ENCODE results near the gene TBC1D22A. TPM values are rescaled to one million over a fixed set of nuclear protein-coding genes. Genes with fewer than 3 reads are reported as not detected.

TBC1D22A gene
- total RNA-seq, 1 donor from 2014 or later = 87.8 TPM

DNA sequence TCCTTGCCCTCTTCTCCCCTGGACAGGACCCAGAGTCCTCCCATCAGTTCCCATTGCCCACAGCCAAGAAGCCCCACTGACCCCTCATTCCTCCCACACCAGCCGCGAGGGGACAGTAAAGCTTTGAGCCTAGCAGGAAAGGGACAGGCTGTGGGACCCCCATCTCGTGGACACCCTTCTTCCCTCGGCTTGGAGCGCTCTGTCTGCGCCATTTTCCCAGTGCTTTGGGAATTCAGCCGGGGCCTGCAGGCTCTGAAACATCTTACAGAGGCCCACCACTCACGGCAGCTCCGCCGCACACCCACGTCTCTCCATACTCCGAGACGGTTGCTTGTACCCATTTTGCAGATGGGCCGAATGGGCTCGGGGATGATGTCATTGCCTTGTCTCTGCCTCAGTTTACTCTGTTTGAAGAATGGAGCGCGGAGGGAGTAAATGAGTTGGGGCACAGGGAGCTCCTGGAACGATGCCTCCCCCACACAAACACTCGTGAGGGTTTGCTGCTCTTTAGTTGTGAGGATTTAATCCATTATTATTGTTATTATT lies 447.7 kb downstream of the TBC1D22A start:
- no peaks in the 10 kb centered on the region for H3K4me1 ChIP-seq
- intact Hi-C loops (cut with DNase I) = no loop called here
- H3K36me3 ChIP-seq = no peaks in the 10 kb centered on the region
- TF ChIP-seq, protein P1, sequence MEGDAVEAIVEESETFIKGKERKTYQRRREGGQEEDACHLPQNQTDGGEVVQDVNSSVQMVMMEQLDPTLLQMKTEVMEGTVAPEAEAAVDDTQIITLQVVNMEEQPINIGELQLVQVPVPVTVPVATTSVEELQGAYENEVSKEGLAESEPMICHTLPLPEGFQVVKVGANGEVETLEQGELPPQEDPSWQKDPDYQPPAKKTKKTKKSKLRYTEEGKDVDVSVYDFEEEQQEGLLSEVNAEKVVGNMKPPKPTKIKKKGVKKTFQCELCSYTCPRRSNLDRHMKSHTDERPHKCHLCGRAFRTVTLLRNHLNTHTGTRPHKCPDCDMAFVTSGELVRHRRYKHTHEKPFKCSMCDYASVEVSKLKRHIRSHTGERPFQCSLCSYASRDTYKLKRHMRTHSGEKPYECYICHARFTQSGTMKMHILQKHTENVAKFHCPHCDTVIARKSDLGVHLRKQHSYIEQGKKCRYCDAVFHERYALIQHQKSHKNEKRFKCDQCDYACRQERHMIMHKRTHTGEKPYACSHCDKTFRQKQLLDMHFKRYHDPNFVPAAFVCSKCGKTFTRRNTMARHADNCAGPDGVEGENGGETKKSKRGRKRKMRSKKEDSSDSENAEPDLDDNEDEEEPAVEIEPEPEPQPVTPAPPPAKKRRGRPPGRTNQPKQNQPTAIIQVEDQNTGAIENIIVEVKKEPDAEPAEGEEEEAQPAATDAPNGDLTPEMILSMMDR (IDR thresholded peaks at IDR 0.05) = no peak
- no peak overlapping the region for H3K4me3 ChIP-seq
- H3K27me3 ChIP-seq = no peaks in the 10 kb centered on the region
- H3K9me3 ChIP-seq = no peaks in the 10 kb centered on the region
- peak in 1 of 2 donors; percentile 39 for DNase-seq (ENCODE audit: low spot score in 2 of 2)
- H3K27ac ChIP-seq = no peak overlapping the region

DNA sequence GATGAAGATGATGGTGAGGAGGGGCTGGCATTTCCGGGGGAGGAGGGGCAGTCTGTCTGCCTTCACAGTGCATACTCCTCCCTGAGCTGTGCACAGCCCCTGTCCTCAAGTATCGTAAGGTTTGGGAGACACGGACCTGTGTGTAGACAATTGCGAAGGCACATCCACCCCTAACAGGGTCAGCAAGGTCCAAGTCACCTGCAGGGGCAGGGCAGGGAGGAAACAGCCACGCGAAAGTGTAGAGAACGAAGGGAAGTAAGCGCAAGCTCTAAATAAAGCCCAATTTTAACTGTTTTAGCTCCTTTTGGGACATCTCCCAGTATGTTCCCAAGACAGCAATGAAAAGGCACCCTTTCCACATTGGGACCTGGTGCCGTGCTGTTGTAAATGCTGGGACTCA lies 448.2 kb downstream of the TBC1D22A start:
- intact Hi-C loops (cut with DNase I) = no loop called here
- peak in 1 of 2 donors; percentile 33 for DNase-seq (ENCODE audit: low spot score in 2 of 2)
- TF ChIP-seq, protein P1 (IDR thresholded peaks at IDR 0.05) = no peak

DNA sequence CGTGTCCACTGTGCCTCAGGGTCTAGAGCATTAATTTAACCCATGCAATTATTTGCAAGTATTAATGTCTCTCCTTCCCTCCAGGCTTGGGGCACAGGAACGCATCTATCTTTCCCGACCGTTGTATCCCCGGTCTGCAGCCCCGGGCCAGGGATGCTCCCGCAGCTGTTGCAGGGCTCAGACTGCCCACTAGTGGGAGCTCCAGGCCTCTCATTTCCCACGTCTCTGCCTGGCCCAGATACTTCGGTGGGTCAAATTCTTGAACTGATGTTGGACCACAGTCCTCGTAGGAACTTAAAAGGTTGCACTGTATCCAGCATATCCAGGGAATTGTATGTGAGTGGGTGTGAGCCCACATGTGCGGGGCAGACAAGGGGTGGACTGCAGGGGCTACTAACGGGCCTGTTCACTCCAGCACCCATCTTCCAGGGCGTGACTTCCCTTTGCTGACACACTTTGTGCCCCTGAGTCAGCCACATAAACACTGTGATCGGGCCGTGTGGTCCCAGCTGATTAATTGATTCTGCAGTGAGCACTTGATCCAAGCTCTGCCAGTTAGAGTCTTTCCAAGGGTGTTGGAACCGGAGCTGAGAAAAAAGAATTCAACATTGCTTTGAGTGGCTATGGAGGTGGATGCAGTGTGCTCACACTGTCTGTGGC lies 451.3 kb downstream of the TBC1D22A start:
- TF ChIP-seq, protein P1 (IDR thresholded peaks at IDR 0.05) = peak in 1 of 3 experiments; percentile 36
- H3K36me3 ChIP-seq = no peaks in the 10 kb centered on the region
- no peaks in the 10 kb centered on the region for H3K9me3 ChIP-seq
- intact Hi-C loops (cut with DNase I) = no loop called here
- no peaks in the 10 kb centered on the region for H3K4me1 ChIP-seq
- no peak overlapping the region for H3K4me3 ChIP-seq
- H3K27me3 ChIP-seq = no peaks in the 10 kb centered on the region
- DNase-seq (ENCODE audit: low spot score in 2 of 2) = peak in 1 of 2 donors; percentile 57
- H3K27ac ChIP-seq = no peak overlapping the region

More for the DNA sequence above, 448.2 kb downstream of the TBC1D22A start:
- Histone ChIP-seq H3K27ac (no peak overlapping the region), H3K27me3 (no peaks in the 10 kb centered on the region), H3K36me3 (no peaks in the 10 kb centered on the region), H3K4me3 (no peak overlapping the region), H3K4me1 (no peaks in the 10 kb centered on the region), H3K9me3 (no peaks in the 10 kb centered on the region)

DNA sequence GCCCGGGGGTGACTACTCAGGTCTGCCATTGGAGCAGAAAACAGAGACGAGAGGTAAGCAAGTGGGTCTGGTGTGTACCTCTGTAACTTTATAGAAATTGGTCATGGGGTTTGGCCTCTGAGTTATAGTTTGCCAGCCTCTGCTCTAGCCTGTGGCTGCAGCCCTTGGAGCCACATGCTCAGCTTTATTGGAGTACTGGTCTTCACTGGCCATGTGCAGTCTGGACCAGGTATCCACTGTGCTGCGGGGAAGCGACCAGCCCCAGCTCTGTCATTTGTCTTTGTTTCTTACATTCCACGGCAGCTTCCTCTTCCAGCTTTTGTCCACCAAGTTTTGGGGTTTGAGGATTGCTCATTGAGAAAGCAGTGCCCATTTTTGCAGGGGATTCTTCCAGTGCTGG lies 453.4 kb downstream of the TBC1D22A start:
- TF ChIP-seq, protein P1 (IDR thresholded peaks at IDR 0.05) = no peak
- Histone ChIP-seq H3K27ac (no peak overlapping the region), H3K36me3 (no peaks in the 10 kb centered on the region), H3K9me3 (no peaks in the 10 kb centered on the region), H3K4me3 (no peak overlapping the region), H3K4me1 (no peaks in the 10 kb centered on the region), H3K27me3 (no peaks in the 10 kb centered on the region)
- intact Hi-C loops (cut with DNase I) = no loop called here
- DNase-seq (ENCODE audit: low spot score in 2 of 2) = peak in 1 of 2 donors; percentile 31

DNA sequence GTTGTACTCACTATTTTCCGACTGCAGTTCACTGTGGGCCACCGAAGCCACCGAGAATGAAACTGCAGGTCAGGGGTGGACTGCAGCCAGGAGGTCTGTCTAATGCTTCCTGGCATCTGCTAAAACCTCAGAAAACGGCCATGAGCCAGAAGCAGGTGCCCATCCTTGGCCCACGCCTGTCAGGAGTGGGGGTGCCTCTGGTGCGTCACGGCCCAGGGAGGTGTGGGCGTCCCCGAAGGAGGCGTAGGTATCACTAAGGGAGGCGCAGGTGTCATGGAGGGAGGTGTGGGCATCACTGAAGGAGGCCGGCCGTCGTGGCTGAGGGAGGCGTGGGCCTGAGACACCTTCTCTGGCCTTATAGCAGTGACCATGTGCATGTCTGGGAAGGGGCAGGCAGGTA lies 456.2 kb downstream of the TBC1D22A start:
- no peaks in the 10 kb centered on the region for H3K36me3 ChIP-seq
- no peak overlapping the region for H3K4me3 ChIP-seq
- H3K27ac ChIP-seq = no peak overlapping the region
- no peaks in the 10 kb centered on the region for H3K4me1 ChIP-seq
- DNase-seq (ENCODE audit: low spot score in 2 of 2) = peak in 1 of 2 donors; percentile 24
- no peaks in the 10 kb centered on the region for H3K27me3 ChIP-seq
- H3K9me3 ChIP-seq = no peaks in the 10 kb centered on the region
- intact Hi-C loops (cut with DNase I) = no loop called here
- TF ChIP-seq, protein P1 (IDR thresholded peaks at IDR 0.05) = no peak

Data from ascending aorta (tissue), 2 donors.